GM19468 (cell line): ENCODE measurements around the gene KHK.

ENCODE experiments used
- ATAC-seq: cut with Tn5 transposase; IDR thresholded peaks from one replicate; pipeline ENCODE4 v1.9.1; 2021; ENCODE audit warnings: mild to moderate bottlenecking, moderate library complexity, moderate number of reproducible peaks; ENCODE audit not compliant: unreplicated experiment; ENCODE audit errors: extremely low read depth

Gene KHK

GRCh38 chr2:27143285-27143684, 56.7 kb downstream of the KHK start:
- ATAC-seq: no peak

- no peak for ATAC-seq
Observed at GRCh38 chr2:27145682-27146081, 59.1 kb downstream of the KHK start.

GRCh38 chr2:27147935-27148334, 61.4 kb downstream of the KHK start:
- no peak for ATAC-seq

- no peak for ATAC-seq
Observed at GRCh38 chr2:27148801-27149439, 62.3 kb downstream of the KHK start, which contains the start of gene TCF23. TSS of gene TCF23 (plus strand) at chr2:27149004. CDS start at chr2:27149134, 130 bp downstream.

- no peak for ATAC-seq
Observed at GRCh38 chr2:27149570-27150405, 63.2 kb downstream of the KHK start.
